ENCODE results near the gene PKHD1. TPM values are rescaled to one million over a fixed set of nuclear protein-coding genes. Genes with fewer than 3 reads are reported as not detected.

Gene PKHD1
- total RNA-seq, 1 donor from 2014 or later = not detected

- Mint-ChIP-seq H3K27me3 (ENCODE audit: low read depth) (peaks cover 5% of the 10 kb centered on the region), H3K4me3 (ENCODE audit: low read depth) (no peak overlapping the region), H3K4me1 (ENCODE audit: low read depth) (no peaks in the 10 kb centered on the region), H3K27ac (no peak overlapping the region), H3K36me3 (ENCODE audit: low read depth) (no peaks in the 10 kb centered on the region), H3K9me3 (no peaks in the 10 kb centered on the region)
- intact Hi-C loops (cut with micrococcal nuclease) = no loop called here
- no peak for DNase-seq (ENCODE audit: low spot score)
Measured at GRCh38 chr6:52089758-52090348, 2.4 kb upstream of the PKHD1 start.

- Mint-ChIP-seq H3K27me3 (ENCODE audit: low read depth) (peaks cover 13% of the 10 kb centered on the region), H3K9me3 (no peaks in the 10 kb centered on the region), H3K4me1 (ENCODE audit: low read depth) (no peaks in the 10 kb centered on the region), H3K36me3 (ENCODE audit: low read depth) (no peaks in the 10 kb centered on the region), H3K27ac (no peak overlapping the region), H3K4me3 (ENCODE audit: low read depth) (no peak overlapping the region)
- intact Hi-C loops (cut with micrococcal nuclease) = no loop called here
- no peak for DNase-seq (ENCODE audit: low spot score)
Measured at GRCh38 chr6:52086741-52087140, 672 bp downstream of the PKHD1 start.

GRCh38 chr6:52081237-52081636, 6.2 kb downstream of the PKHD1 start:
- peaks cover 20% of the 10 kb centered on the region for H3K27me3 Mint-ChIP-seq (ENCODE audit: low read depth)
- no peaks in the 10 kb centered on the region for H3K4me1 Mint-ChIP-seq (ENCODE audit: low read depth)
- DNase-seq (ENCODE audit: low spot score) = no peak
- H3K27ac Mint-ChIP-seq = no peak overlapping the region
- intact Hi-C loops (cut with micrococcal nuclease) = no loop called here
- H3K9me3 Mint-ChIP-seq = no peaks in the 10 kb centered on the region
- H3K36me3 Mint-ChIP-seq (ENCODE audit: low read depth) = no peaks in the 10 kb centered on the region
- H3K4me3 Mint-ChIP-seq (ENCODE audit: low read depth) = no peak overlapping the region

- DNase-seq (ENCODE audit: low spot score) = no peak
- no peaks in the 10 kb centered on the region for H3K4me1 Mint-ChIP-seq (ENCODE audit: low read depth)
- intact Hi-C loops (cut with micrococcal nuclease) = no loop called here
- no peak overlapping the region for H3K27ac Mint-ChIP-seq
- H3K27me3 Mint-ChIP-seq (ENCODE audit: low read depth) = peaks cover 33% of the 10 kb centered on the region
- H3K9me3 Mint-ChIP-seq = no peaks in the 10 kb centered on the region
- no peak overlapping the region for H3K4me3 Mint-ChIP-seq (ENCODE audit: low read depth)
- no peaks in the 10 kb centered on the region for H3K36me3 Mint-ChIP-seq (ENCODE audit: low read depth)
Measured at GRCh38 chr6:52077961-52078625, 9.3 kb downstream of the PKHD1 start.

- Mint-ChIP-seq H3K9me3 (no peaks in the 10 kb centered on the region), H3K36me3 (ENCODE audit: low read depth) (no peaks in the 10 kb centered on the region), H3K4me1 (ENCODE audit: low read depth) (no peaks in the 10 kb centered on the region), H3K27ac (no peak overlapping the region), H3K4me3 (ENCODE audit: low read depth) (no peak overlapping the region), H3K27me3 (ENCODE audit: low read depth) (peaks cover 38% of the 10 kb centered on the region)
- DNase-seq (ENCODE audit: low spot score) = no peak
- intact Hi-C loops (cut with micrococcal nuclease) = no loop called here
Measured at GRCh38 chr6:52077180-52077884, 10.1 kb downstream of the PKHD1 start.

- no peak for DNase-seq (ENCODE audit: low spot score)
- Mint-ChIP-seq H3K36me3 (ENCODE audit: low read depth) (no peaks in the 10 kb centered on the region), H3K4me3 (ENCODE audit: low read depth) (no peak overlapping the region), H3K27me3 (ENCODE audit: low read depth) (peaks cover 39% of the 10 kb centered on the region), H3K9me3 (no peaks in the 10 kb centered on the region), H3K27ac (no peak overlapping the region), H3K4me1 (ENCODE audit: low read depth) (no peaks in the 10 kb centered on the region)
- intact Hi-C loops (cut with micrococcal nuclease) = no loop called here
Measured at GRCh38 chr6:52076791-52077179, 10.6 kb downstream of the PKHD1 start.

- intact Hi-C loops (cut with micrococcal nuclease) = no loop called here
- no peak for DNase-seq (ENCODE audit: low spot score)
- H3K4me1 Mint-ChIP-seq (ENCODE audit: low read depth) = no peaks in the 10 kb centered on the region
- no peak overlapping the region for H3K4me3 Mint-ChIP-seq (ENCODE audit: low read depth)
- no peaks in the 10 kb centered on the region for H3K36me3 Mint-ChIP-seq (ENCODE audit: low read depth)
- no peaks in the 10 kb centered on the region for H3K9me3 Mint-ChIP-seq
- H3K27ac Mint-ChIP-seq = no peak overlapping the region
- peaks cover 43% of the 10 kb centered on the region for H3K27me3 Mint-ChIP-seq (ENCODE audit: low read depth)
Measured at GRCh38 chr6:52074716-52075115, 12.7 kb downstream of the PKHD1 start.

GRCh38 chr6:52074155-52074554, 13.3 kb downstream of the PKHD1 start:
- intact Hi-C loops (cut with micrococcal nuclease) = no loop called here
- Mint-ChIP-seq H3K27me3 (ENCODE audit: low read depth) (peaks cover 42% of the 10 kb centered on the region), H3K36me3 (ENCODE audit: low read depth) (no peaks in the 10 kb centered on the region), H3K4me3 (ENCODE audit: low read depth) (no peak overlapping the region), H3K4me1 (ENCODE audit: low read depth) (no peaks in the 10 kb centered on the region), H3K9me3 (no peaks in the 10 kb centered on the region), H3K27ac (no peak overlapping the region)
- DNase-seq (ENCODE audit: low spot score) = no peak

GRCh38 chr6:52065621-52066020, 21.8 kb downstream of the PKHD1 start:
- no peak overlapping the region for H3K27ac Mint-ChIP-seq
- H3K4me1 Mint-ChIP-seq (ENCODE audit: low read depth) = peaks cover 8% of the 10 kb centered on the region
- peaks cover 18% of the 10 kb centered on the region for H3K27me3 Mint-ChIP-seq (ENCODE audit: low read depth)
- no peaks in the 10 kb centered on the region for H3K9me3 Mint-ChIP-seq
- DNase-seq (ENCODE audit: low spot score) = no peak
- intact Hi-C loops (cut with micrococcal nuclease) = loop anchor here (10.0 kb wide), 1 partner anchor 169 kb away; no protein-coding TSS in a partner anchor
- H3K4me3 Mint-ChIP-seq (ENCODE audit: low read depth) = no peak overlapping the region
- no peaks in the 10 kb centered on the region for H3K36me3 Mint-ChIP-seq (ENCODE audit: low read depth)

- Mint-ChIP-seq H3K9me3 (no peaks in the 10 kb centered on the region), H3K36me3 (ENCODE audit: low read depth) (no peaks in the 10 kb centered on the region), H3K27ac (peak overlapping the region; percentile 59), H3K4me3 (ENCODE audit: low read depth) (no peak overlapping the region), H3K27me3 (ENCODE audit: low read depth) (peaks cover 21% of the 10 kb centered on the region), H3K4me1 (ENCODE audit: low read depth) (peaks cover 8% of the 10 kb centered on the region)
- peak; percentile 52 for DNase-seq (ENCODE audit: low spot score)
- intact Hi-C loops (cut with micrococcal nuclease) = loop anchor here (1.0 to 10.0 kb wide), 2 partner anchors 171 to 200 kb away; no protein-coding TSS in a partner anchor
Measured at GRCh38 chr6:52063584-52064344, 23.6 kb downstream of the PKHD1 start.

GRCh38 chr6:52061481-52061880, 25.9 kb downstream of the PKHD1 start:
- no peaks in the 10 kb centered on the region for H3K9me3 Mint-ChIP-seq
- H3K36me3 Mint-ChIP-seq (ENCODE audit: low read depth) = no peaks in the 10 kb centered on the region
- H3K4me1 Mint-ChIP-seq (ENCODE audit: low read depth) = peaks cover 8% of the 10 kb centered on the region
- no peak for DNase-seq (ENCODE audit: low spot score)
- no peak overlapping the region for H3K4me3 Mint-ChIP-seq (ENCODE audit: low read depth)
- H3K27me3 Mint-ChIP-seq (ENCODE audit: low read depth) = peaks cover 11% of the 10 kb centered on the region
- H3K27ac Mint-ChIP-seq = no peak overlapping the region
- intact Hi-C loops (cut with micrococcal nuclease) = loop anchor here (10.0 kb wide), 1 partner anchor 173 kb away; no protein-coding TSS in a partner anchor

GRCh38 chr6:52059821-52060220, 27.6 kb downstream of the PKHD1 start:
- intact Hi-C loops (cut with micrococcal nuclease) = loop anchor here (10.0 kb wide), 1 partner anchor 175 kb away; no protein-coding TSS in a partner anchor
- DNase-seq (ENCODE audit: low spot score) = no peak
- Mint-ChIP-seq H3K36me3 (ENCODE audit: low read depth) (no peaks in the 10 kb centered on the region), H3K27ac (no peak overlapping the region), H3K4me3 (ENCODE audit: low read depth) (no peak overlapping the region), H3K27me3 (ENCODE audit: low read depth) (peaks cover 16% of the 10 kb centered on the region), H3K4me1 (ENCODE audit: low read depth) (peaks cover 8% of the 10 kb centered on the region), H3K9me3 (no peaks in the 10 kb centered on the region)
